HG03457 (cell line): ENCODE results near the gene ZFAND3.

Source experiments
- ATAC-seq: cut with Tn5 transposase; IDR thresholded peaks from one replicate; pipeline ENCODE4 v1.9.1; 2021; ENCODE audit warnings: moderate number of reproducible peaks; ENCODE audit not compliant: unreplicated experiment

The ZFAND3 gene, protein sequence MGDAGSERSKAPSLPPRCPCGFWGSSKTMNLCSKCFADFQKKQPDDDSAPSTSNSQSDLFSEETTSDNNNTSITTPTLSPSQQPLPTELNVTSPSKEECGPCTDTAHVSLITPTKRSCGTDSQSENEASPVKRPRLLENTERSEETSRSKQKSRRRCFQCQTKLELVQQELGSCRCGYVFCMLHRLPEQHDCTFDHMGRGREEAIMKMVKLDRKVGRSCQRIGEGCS

DNA sequence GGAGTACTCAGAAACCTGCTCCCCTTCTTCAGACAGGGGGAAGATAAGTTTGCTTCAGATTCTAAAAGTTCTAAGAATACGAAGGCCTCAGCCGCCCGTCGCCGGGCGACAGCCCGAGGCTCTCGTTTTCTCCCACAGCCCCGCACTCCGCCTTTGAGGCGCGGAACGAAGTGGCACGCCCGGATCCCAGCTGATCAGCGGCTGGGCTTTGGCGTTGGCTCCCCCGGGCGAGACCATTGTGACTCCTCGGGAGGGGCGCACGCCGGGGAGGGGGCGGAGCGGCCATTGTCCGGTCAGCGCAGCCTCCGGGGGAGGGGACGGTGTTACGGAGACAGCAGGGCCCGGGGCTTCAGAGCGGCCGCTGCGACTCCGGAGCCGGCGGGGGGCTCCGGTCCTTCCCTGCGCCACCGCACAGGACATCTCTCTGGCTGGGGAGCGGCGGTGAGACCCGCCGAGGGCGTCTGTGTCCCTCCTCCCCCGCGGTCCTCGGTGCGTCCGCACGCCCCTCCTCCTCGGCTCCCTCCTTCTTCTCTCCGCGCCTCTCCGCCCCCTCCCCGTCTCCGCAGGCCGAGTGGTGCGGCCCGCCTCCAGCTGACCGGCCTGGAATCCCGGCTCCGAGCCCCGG is at the start of gene ZFAND3:
ZFAND3 (plus strand) TSS at position 551 of the 625 bp plus-strand sequence. CDS start 219 bp downstream, outside the sequence.
- peak; percentile 59 for ATAC-seq

DNA sequence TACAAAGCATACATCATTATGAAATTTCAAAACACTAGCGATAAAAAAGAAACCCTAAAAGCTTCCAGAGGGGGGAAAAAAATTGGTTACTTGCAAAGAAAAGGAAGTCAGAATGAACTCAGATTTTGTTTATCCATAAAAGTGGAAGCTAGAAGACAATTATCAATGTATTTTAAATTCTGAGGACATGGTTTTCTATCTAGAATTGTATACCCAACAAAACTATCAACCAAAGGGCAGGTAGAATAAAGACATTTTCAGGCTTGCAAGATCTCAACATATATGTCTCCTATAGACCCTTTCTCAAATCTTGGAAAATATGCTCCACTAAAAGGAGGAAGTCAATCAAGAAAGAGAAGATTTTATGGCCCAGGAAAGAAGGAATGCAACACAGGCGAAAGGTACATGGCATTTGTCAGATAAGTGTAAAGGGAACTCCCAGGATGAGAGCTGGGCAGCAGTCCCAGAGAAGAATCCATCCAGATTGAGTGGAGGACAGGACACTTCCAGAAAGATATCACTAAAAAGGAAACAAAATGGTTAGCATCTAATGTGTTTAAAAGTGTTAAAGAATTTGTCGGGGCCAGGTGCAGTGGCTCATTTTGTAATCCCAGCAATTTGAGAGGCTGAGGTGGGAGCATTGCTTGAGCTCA is 45.4 kb upstream of the ZFAND3 start:
- no peak for ATAC-seq

DNA sequence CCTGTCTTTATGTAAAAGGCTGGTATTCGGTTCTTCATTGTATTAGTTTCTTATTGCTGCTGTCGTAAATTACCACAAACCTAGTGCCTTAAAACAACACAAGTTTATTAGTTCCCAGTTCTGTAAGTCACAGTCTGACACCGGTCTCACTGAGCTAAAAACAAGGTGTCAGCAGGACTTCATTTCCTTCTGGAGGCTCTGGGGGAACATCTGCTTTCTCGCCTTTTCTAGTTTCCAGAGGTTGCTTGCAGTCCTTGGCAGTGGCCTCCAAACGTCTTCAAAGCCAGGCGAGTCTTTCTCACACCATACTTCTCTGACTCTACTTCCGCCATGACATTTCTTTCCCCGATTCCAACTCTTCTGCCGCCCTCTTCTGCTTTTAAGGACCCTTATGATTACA is 43.0 kb upstream of the ZFAND3 start:
- no peak for ATAC-seq

DNA sequence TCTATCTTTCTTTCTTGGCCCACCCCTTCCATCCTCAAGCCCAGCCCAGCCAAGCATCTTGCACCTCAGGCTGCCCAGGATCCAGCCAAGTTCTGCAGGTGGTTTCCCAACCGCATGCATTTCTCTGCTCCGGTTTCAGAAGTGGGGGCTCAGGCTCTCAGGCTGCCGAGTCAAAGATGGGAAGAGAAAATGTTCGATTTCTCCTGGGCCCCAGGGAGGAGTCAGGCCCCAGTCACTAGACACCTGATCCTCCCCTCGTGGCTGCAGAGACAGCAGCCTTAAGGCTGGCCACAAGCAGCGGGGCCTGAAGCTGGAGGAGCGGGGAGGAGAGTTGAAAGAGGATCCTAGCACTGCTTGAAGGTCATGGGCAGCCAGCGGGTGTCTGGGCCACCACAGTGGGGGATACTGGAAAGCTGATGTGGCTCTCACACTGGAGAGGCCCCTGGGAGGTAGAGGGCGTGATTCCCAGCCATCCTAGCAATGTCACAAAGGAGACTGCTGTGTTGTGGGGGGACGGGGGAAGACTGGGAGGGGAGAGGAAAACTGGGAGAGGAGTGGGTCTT is 42.2 kb upstream of the ZFAND3 start:
- no peak for ATAC-seq

DNA sequence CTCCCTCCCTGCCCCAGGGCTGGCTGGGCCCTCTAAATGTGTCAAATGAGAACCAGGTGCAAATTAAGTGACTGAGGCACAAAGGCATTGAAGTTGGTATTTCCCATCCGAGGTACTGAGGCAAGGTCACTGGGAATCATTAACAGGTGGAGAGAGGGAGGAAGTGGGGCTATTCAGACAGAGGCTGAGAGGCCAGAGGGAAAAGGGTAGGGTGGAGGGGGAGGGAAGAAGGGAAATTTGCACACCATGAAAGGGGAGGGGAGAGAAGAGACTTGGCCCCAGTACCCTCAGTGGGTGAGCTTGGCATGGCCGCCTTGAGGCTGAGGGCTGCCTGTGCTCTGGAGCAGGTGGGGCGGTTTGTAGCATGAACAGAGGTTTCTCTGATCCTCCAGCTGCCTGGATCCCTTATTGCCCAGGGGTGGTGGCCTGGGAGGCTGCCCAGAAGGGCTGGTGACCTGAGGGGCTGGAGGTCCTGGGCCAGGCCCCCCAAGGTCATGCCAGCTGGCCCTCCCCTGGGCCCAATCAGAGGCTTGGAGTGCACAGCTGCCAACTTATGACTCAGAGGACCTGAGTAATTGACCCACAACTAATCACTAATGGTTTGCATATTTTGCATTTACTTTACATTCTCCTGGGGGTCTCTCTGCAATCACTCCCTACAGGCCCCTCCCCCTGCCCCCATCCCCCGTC is 40.3 kb upstream of the ZFAND3 start:
- ATAC-seq = no peak

DNA sequence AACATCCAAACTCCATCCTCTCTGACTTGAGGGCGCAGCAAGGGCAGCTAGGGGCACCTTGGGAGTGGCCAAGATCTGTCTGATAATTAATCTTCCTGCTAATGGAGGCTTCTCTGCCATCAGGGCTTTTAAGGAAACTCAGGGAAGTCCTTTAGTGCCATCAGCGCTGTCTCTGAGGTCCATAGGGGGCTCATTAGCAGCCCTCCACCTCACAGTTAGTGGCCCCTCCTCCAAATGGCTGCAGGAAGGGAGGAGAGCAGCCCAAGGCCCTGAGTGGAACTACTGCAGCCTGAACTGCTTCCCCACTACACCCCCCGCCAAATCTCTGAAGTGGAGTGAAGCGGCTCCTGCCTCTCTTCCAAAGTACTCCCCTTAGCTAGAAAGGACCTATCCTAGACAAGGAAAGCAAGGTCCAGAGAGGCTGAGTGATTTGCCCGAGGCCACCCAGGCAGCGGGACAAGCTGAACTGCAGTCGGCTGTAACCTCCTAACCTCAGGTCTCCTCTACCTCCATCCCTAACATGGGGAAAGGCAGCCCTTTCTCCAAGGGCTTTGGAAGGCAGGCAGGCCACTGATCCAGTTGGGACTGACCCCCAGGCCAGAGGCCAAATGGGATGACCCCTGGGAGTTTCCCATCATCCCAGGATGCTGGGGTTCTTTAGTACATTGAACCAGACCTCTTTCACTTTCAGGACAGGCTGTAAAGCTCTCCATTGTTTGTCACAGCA is 39.5 kb upstream of the ZFAND3 start:
- ATAC-seq = no peak

DNA sequence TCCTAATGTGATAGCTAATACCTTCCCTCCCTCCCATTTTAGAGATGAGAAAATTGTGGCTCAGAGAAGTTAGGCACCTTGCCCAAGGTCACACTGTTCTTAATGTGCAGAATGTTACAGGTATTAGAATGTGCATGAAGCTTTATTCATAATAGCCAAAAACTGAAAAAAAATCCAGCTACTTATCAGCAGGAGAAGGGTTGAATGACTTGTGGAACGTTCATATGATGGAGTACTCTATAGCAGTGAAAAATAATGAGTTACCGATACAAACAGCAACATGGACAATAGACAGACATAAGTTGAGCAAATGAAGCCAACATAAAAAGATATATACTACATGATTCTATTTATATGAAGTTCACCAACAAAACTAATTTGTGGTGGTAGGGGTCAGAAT is 37.7 kb upstream of the ZFAND3 start:
- ATAC-seq = no peak

DNA sequence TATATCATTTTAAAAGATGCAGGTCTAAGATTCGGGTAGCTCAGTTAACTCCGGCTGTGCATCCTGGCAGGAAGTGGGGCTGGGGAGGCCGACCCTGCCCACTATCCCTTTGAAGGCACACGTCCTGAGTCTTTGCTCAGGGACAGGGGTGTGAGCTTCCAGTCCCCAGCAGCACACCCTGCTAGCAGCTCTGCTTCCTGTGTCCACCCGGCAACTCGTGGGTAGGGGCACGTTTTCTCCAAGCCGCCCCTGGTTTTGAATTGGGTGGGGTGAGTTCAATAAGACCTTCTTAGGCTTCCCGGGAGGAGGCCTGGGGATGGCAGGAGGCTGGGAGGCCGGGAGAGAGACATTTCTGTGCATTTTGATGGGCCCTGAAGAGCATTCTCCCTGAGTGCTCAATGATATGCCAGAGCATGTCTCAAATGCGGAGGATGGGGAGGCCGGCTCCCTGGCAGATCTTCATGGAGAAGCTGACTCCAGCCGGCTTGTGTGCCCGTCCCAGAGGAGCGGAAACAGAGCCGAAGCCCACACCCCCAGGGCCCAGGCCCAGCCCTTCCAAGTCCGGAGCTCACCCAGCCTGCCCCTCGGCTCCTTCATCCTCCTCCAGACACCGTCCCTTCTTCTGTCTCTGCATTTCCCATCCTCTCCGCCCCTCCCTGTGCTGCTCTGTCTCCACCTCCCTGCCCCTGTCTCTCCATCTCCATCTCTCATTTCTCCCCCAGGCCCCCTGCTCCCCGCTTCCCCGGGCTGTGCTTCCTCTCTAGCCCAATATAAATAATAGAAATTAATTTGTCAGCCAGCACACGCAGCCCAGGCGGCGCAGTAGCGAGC is 36.3 kb upstream of the ZFAND3 start:
- no peak for ATAC-seq

DNA sequence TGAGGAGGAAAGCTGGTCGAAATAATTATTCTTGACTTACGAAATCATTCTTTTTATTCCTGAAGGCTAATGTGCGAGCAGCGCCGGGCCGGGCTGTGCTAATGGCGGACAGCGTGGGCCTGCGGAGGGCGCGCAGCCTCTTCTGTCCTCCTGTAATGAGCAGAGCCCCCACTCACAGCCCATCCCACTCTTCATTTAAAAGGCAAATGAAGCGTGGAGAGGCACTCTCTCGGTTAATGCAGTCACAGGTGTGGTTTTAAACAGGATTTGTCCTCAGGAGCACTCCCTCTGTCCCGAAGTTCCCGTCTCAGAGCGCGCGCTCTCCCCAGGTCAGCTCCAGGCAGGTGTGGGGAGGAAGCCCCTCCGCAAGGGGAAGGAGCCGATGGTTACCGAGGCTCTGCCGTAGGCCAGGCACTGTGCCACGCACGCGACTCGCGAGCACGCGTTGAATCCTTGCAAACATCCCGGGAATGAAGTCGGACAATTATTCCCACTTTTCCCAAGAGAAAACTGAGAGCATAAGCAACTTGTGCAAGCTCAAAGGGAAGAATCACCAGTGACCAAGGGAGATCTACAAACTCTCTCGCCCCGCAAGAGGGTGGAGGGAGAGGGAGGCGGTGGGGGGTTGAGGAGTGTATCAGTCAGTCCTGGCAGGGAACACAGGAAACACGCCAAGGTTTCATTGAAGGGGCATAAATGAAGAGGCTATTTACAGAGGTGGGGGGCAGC is 35.5 kb upstream of the ZFAND3 start:
- no peak for ATAC-seq

DNA sequence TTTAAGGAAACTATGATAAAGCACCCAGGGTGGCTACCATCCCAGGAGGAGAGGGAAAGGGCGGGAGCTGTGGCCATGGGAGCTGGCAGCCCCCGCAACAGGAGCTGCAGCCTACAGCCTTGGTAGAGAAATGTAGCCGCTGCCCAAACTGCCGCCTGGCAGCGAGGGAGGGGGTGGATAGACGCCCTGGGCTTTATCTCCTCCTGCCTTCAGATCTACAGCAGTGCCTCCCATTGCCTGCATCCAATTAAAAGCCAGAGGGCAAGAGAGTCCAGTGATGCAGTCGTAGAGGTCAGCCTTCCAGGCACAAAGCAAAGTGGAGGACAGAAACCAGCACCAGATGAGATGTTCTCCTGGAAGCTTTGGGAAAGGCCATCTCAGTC is 35.0 kb upstream of the ZFAND3 start:
- no peak for ATAC-seq

DNA sequence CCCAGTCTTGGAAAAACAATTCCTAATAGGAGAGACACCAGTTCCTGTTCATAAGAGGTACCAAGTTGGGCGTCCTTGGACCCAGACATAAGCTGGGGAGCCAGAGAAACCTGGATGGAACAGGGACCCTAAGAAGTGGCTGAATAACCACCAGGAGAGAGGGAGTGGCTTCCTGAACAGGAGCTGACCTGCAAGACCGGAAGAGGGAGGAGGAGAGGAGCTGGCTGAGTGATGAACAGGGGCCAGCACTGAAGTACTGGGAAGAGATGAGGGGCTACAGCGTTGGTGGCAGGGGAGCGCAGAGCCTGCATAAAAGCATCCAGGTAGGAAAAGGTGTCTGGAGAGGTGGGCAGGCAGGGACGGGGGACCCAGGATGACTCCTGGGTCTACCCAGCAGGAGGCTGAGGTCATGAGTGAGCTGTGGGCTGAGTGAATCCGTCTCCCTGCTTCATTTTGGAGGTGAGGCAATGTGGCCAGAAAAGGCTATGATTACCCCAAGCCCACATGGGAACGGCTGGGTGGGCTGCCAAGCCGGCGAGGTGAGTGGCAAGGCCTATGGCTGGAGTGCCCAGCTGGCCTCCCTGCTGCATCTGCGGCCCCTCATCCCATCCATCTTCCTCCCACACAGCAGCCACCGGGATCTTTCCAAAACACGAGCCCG is 34.4 kb upstream of the ZFAND3 start:
- ATAC-seq = no peak

DNA sequence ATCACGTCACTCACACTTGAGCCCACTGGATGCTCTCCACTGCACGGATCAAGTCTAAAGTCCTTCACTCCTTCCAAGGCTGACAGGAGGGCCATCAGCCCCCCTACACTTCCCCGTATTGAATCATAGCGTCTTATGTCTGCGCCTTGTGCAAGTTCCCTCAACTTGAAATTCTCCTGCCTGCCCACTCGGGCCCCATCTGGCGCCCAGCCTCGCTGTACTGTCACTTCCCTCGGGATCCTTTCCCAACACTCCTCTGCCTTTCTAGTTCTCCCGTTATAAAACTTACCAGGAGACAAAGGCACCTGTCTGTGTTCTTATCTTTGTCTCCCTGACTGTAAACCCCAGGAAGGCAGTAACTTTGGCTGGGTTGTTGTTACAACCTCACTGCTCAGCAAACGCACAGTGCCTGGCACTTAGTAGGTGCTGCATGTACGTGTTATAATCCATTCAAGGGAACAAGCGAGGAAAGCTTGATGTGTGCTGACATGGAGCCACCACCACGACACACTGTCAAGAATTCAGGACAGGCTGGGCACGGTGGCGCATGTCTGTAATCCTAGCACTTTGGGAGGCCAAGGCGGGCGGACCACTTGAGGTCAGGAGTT is 33.8 kb upstream of the ZFAND3 start:
- no peak for ATAC-seq

DNA sequence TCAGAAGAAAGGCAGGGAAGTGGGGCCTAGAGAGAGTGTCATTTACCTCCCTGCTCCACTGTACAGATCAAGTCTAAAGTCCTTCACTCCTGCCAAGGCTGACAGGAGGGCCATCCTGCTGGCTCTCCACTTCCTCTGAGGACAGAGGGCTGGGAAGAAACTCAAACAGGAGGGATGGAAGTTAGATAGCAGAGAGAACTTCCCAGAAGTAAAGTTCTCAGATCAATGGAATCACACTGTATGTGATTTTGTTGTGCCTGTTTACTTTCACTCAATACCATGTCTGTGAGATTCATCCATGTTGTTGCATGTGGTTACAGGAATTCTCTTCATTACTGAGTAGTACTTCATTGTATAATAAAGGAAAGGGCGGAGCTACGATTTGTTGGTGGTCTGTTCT is 32.3 kb upstream of the ZFAND3 start:
- ATAC-seq = no peak

DNA sequence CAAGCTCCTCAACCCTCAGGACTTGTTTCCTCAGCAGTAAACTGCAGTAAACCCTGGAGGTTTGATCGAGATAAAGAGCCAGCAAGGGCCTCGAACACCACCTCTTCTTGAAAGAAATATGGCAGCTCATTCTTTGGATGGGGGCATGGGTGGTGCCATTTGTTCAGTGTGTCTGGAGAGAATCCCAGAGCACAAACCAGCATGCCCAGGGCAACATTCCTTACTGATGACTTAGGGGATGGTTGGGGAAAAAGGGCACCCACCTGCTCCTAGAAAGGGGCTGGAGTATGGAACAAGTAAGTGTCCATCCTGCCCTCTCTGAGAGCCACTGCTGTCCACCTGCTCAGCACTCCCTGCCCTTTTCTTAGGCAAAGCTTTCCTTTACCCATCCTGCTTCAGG is 31.3 kb upstream of the ZFAND3 start:
- ATAC-seq = no peak

DNA sequence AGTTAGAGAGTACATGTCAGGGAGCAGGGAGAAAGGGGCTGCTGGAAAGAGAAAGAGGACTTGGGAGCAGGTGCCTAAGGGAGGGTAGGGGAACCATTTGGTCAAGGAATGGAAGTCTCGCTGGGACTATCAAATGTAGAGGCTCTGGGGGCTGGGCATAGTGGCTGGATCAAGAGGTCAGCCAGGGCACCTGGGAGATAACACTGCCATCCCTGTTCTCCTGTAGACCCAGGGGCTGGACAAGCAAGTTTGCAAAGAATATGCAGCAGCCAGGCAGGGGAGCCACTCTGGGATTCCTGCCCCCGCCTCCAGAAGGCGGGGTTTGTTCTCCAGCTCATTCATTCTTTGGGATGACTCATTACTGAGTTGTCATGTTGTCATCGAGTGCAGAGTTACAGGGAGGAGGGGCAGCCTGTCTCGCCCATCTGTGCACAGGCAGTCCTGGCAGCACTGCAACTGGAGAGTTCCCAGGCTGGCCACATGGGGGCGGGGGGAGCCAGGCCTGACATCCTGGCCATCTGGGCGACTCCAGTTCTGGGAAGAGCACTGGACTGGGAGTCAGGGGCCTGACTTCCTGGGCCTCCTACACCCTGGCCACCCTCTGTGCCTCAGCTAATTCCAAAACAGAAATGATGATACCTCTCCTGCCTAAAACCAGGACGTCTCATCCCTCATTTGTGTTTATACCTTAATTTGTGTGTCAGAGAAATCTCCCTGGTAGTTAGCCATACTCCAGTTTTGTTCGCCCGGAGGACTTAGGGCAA is 28.2 kb upstream of the ZFAND3 start:
- no peak for ATAC-seq

DNA sequence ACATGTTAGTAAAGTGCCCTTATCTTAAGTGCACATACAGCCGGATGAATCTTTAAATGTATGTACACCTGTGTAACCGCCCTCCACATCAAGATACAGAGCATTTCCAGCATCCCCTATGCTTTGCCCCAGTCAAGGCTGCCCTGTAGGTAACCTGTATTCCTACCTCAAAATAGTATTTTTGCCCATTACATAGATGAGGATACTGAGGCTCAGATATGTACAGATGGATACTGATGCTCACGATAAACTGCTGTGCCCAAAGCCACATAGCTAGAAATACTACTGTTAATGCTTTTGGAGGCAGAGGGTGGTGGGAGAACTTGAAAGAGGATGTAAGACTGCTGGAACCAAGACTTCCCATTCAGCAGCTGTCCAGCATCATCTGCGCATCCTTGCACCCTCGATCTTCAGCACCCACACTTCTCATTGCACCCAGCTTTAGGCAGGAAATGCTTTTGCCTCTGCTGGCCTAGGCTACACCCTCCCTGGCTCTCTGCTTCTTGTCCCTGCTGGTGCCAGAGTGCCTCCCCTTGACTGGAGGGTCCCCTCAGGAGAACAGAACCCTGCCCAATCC is 27.0 kb upstream of the ZFAND3 start:
- no peak for ATAC-seq

DNA sequence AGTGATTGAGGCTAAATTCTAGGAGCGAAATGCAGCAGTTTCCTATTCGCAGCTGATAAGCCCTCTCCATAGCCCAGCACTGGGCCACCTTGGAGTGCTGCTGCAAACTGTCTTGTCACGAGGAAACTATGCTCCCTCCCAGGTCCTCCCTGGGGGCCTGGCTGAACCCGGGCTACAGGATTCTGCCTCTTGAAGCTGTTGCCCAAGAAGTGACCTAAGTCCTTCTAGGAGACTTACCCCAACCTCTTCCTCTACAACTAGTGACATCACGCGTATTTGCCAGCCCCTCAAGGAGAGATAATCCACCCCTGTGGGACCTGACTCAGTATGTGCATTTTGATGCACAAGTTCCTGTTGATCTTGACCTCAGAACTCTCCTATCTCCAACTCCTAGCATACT is 26.5 kb upstream of the ZFAND3 start:
- no peak for ATAC-seq
